ENCODE results near the gene STK32B.

- TF ChIP-seq CTCF (IDR thresholded peaks at IDR 0.05) (no peak), POLR2A (IDR thresholded peaks at IDR 0.05) (no peak)
Measured at GRCh38 chr4:5198656-5199541, 147.6 kb downstream of the STK32B start.
